H1 (cell line): ENCODE data around the gene FAM13C. TPM values are rescaled to one million over a fixed set of nuclear protein-coding genes. Genes with fewer than 3 reads are reported as not detected.

Experiments used
- ASH2L ChIP-seq: fragments of 200-600, 300-600 bp; sonication (generic); IDR thresholded peaks from one replicate; pipeline ENCODE4 v1.7.1; 2017; ENCODE audit warnings: low read length
- CHD2 ChIP-seq: IDR thresholded peaks from 2 replicates; pipeline ENCODE4 v1.6.1; 2012; ENCODE audit warnings: low read length, improper control_type of control experiment
- HDAC6 ChIP-seq: IDR thresholded peaks from one replicate; pipeline ENCODE4 v1.7.1; 2012; ENCODE audit warnings: low read depth, mild to moderate bottlenecking, inconsistent platforms, low read length, moderate library complexity
- KDM5A ChIP-seq: fragments of 200-600 bp; IDR thresholded peaks from 2 replicates; pipeline ENCODE4 v1.7.1; 2012; ENCODE audit warnings: mild to moderate bottlenecking, low read length, inconsistent platforms, mixed read lengths
- RNF2 ChIP-seq: fragments of 200-900, 300-1000 bp; sonication (generic); IDR thresholded peaks from 2 replicates; pipeline ENCODE4 v1.7.1; 2016; ENCODE audit warnings: borderline replicate concordance, low read depth, mild to moderate bottlenecking, antibody characterized with exemption, low read length; ENCODE audit not compliant: poor library complexity, severe bottlenecking; ENCODE audit errors: missing control alignments
- SP4 ChIP-seq: IDR thresholded peaks from 2 replicates; pipeline ENCODE4 v1.6.1; 2012; ENCODE audit warnings: low read length, inconsistent platforms
- TAF7 ChIP-seq: optimal IDR thresholded peaks from 2 replicates; pipeline ENCODE3; 2011; ENCODE audit warnings: low read depth, mild to moderate bottlenecking, inconsistent platforms, low read length, moderate library complexity, borderline replicate concordance
- polyA plus RNA-seq, 7 experiments: library from polyadenylated mRNA; depleted of rRNA in 3 of 7; stranded (reverse) in 5 of 7; unstranded in 2 of 7; fragments of >200 nt in 5 of 7; fragments of 200-250 nt in 2 of 7; gene quantifications; 1 replicate in 5 of 7; 2 replicates in 1 of 7; 4 replicates in 1 of 7; pipeline versions ENCODE4 v1.2.1 to v1.2.3, GENCODE V29; 2011 to 2013; ENCODE audit warnings: missing spikeins in 2 of 7, mixed read lengths in 2 of 7
- total RNA-seq: library from RNA; stranded (reverse); fragmentation: NEBNext Ultra II Directional; extraction: Animal tissue kit (Norgen Biotek cat#: 25700); gene quantifications from 2 replicates; pipeline ENCODE4 v1.2.1, GENCODE V29; 2021

FAM13C gene
- total and polyA plus RNA-seq, 2 of the 8 experiments (the other 6 are each of a cell fraction or from before 2014, with no cell fraction given): 0.56 to 0.62 TPM

GRCh38 chr10:59279991-59280505, 82.3 kb downstream of the FAM13C start (continued):
- no peak for TF ChIP-seq SP4
- no peak for TF ChIP-seq HDAC6
- TF ChIP-seq CHD2: no peak
- no peak for TF ChIP-seq KDM5A
- no peak for TF ChIP-seq TAF7
- no peak for TF ChIP-seq ASH2L
- TF ChIP-seq RNF2: no peak
